CD4-positive, CD25-positive, alpha-beta regulatory T cell (primary cell): ENCODE data around the gene DPYSL4. TPM values are rescaled to one million over a fixed set of nuclear protein-coding genes. Genes with fewer than 3 reads are reported as not detected.

ENCODE experiments used
- ATAC-seq, 2 donors: fragments of 150-1000 bp; cut with Tn5 transposase; one replicate each; pipeline ENCODE4 v1.10.0; 2021; ENCODE audit warnings: low read depth in 2 of 2, moderate number of reproducible peaks in 2 of 2, moderate library complexity in 1 of 2
- DNase-seq, 3 donors: peaks; one replicate each; pipeline versions ENCODE4 v3.0.0 to v3.0.0-alpha.2; 2012 to 2022; ENCODE audit warnings: mixed read lengths in 1 of 3
- H3K27ac ChIP-seq: one replicate; pipeline ENCODE4 v1.7.0; 2013; ENCODE audit warnings: mild to moderate bottlenecking, low read length; ENCODE audit not compliant: insufficient read depth, poor library complexity, severe bottlenecking
- H3K27me3 ChIP-seq: one replicate; pipeline ENCODE4 v1.7.0; 2013; ENCODE audit warnings: low read length; ENCODE audit not compliant: control insufficient read depth, insufficient read depth
- H3K36me3 ChIP-seq: one replicate; pipeline ENCODE4 v1.7.0; 2013; ENCODE audit warnings: mild to moderate bottlenecking, low read length, moderate library complexity; ENCODE audit not compliant: control insufficient read depth, insufficient read depth
- H3K4me1 ChIP-seq: 2 replicates; pipeline ENCODE4 v1.7.0; 2013; ENCODE audit warnings: mild to moderate bottlenecking, low read length; ENCODE audit not compliant: insufficient read depth, control insufficient read depth, poor library complexity, severe bottlenecking
- H3K4me3 ChIP-seq: one replicate; pipeline ENCODE4 v1.7.0; 2013; ENCODE audit warnings: low read depth, mild to moderate bottlenecking, low read length, moderate library complexity
- H3K9me3 ChIP-seq, 2 experiments: 1 replicate in 1 of 2; 2 replicates in 1 of 2; pipeline ENCODE4 v1.7.0; 2013; ENCODE audit warnings: low read length in 2 of 2, mild to moderate bottlenecking in 1 of 2, moderate library complexity in 1 of 2; ENCODE audit not compliant: control insufficient read depth in 2 of 2
- H3K27ac Mint-ChIP-seq, 3 donors: one replicate each; pipeline ENCODE4 v1.8.0; 2020 to 2022; ENCODE audit warnings: mild to moderate bottlenecking in 3 of 3, mixed read lengths in 3 of 3, moderate library complexity in 2 of 3
- H3K27me3 Mint-ChIP-seq: one replicate; pipeline ENCODE4 v1.8.0; 2022; ENCODE audit warnings: mild to moderate bottlenecking, mixed read lengths
- H3K36me3 Mint-ChIP-seq: one replicate; pipeline ENCODE4 v1.8.0; 2020; ENCODE audit warnings: mixed read lengths
- H3K4me1 Mint-ChIP-seq, 4 donors: one replicate each; pipeline ENCODE4 v1.8.0; 2020 to 2022; ENCODE audit warnings: mixed read lengths in 4 of 4, mild to moderate bottlenecking in 1 of 4
- H3K4me3 Mint-ChIP-seq, 4 donors: one replicate each; pipeline ENCODE4 v1.8.0; 2020 to 2022; ENCODE audit warnings: mild to moderate bottlenecking in 4 of 4, mixed read lengths in 4 of 4, moderate library complexity in 3 of 4
- H3K9me3 Mint-ChIP-seq, 7 donors: one replicate each; pipeline ENCODE4 v1.8.0; 2020 to 2022; ENCODE audit warnings: mixed read lengths in 7 of 7, mild to moderate bottlenecking in 3 of 7, moderate library complexity in 2 of 7
- polyA plus RNA-seq, 4 donors: library from polyadenylated mRNA; unstranded; fragments of 300-500 nt; fragmentation: Illumina TruSeq; gene quantifications; one replicate each; pipeline ENCODE4 v1.2.3, GENCODE V29; 2021
- total RNA-seq: library from RNA; stranded (reverse); gene quantifications from one replicate; pipeline ENCODE4 v1.2.3, GENCODE V29; 2022

DPYSL4 gene
- total and polyA plus RNA-seq, 5 donors from 2014 or later: 1.2 to 1.9 TPM; not detected in 3

GRCh38 chr10:132226586-132227405 is 40.0 kb downstream of the DPYSL4 start:
- no peaks in the 10 kb centered on the region for H3K27me3 ChIP-seq
- DNase-seq (no peak), ATAC-seq (no peak)
- no peaks in the 10 kb centered on the region for H3K36me3 ChIP-seq
- H3K4me3 Mint-ChIP-seq: no peak overlapping the region
- H3K27ac ChIP-seq: no peak overlapping the region
- H3K36me3 Mint-ChIP-seq: no peaks in the 10 kb centered on the region
- H3K4me3 ChIP-seq: no peak overlapping the region
- H3K9me3 ChIP-seq: no peaks in the 10 kb centered on the region
- H3K27ac Mint-ChIP-seq: peak overlapping the region in 1 of 3 donors; percentile 38
- no peaks in the 10 kb centered on the region for H3K9me3 Mint-ChIP-seq
- H3K4me1 ChIP-seq: peaks cover 5% of the 10 kb centered on the region
- H3K4me1 Mint-ChIP-seq: peaks cover 0 to 21% (median 5%) of the 10 kb centered on the region in 4 donors
- no peaks in the 10 kb centered on the region for H3K27me3 Mint-ChIP-seq

- H3K27me3 ChIP-seq: no peaks in the 10 kb centered on the region
- no peaks in the 10 kb centered on the region for H3K36me3 ChIP-seq
- H3K27me3 Mint-ChIP-seq: no peaks in the 10 kb centered on the region
- no peaks in the 10 kb centered on the region for H3K9me3 Mint-ChIP-seq
- peaks cover 0 to 29% (median 9%) of the 10 kb centered on the region in 4 donors for H3K4me1 Mint-ChIP-seq
- ATAC-seq (no peak), DNase-seq (no peak)
- no peaks in the 10 kb centered on the region for H3K36me3 Mint-ChIP-seq
- H3K27ac ChIP-seq: no peak overlapping the region
- no peaks in the 10 kb centered on the region for H3K9me3 ChIP-seq
- H3K4me1 ChIP-seq: peaks cover 10% of the 10 kb centered on the region
- peak overlapping the region in 1 of 3 donors; percentile 74 for H3K27ac Mint-ChIP-seq
- no peak overlapping the region for H3K4me3 Mint-ChIP-seq
- H3K4me3 ChIP-seq: no peak overlapping the region
Observed at GRCh38 chr10:132227851-132228390, 41.2 kb downstream of the DPYSL4 start.

DNA sequence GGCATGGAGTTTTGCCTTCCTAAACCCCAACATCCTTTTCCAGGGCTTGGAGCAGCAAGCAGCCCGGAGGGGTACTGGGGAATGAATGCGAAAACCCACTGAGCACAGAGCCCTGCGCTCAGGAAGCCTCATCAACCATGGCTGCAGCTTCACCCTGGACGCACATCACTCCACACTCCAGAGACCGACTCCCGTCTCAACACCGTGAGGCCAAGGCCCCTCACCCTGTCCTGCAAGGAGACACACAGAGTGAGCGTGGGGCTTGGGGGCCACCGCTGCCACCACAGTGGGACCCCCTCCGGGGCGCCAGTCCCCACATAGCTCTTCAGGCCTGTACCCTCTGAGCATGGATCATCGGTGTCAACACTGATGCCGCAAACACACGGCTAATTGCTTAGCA is 41.9 kb downstream of the DPYSL4 start:
- H3K27me3 Mint-ChIP-seq: no peaks in the 10 kb centered on the region
- Histone ChIP-seq H3K4me1 (peaks cover 10% of the 10 kb centered on the region), H3K27ac (no peak overlapping the region), H3K27me3 (no peaks in the 10 kb centered on the region), H3K4me3 (no peak overlapping the region), H3K36me3 (no peaks in the 10 kb centered on the region), H3K9me3 (no peaks in the 10 kb centered on the region)
- H3K9me3 Mint-ChIP-seq: no peaks in the 10 kb centered on the region
- ATAC-seq: no peak
- no peaks in the 10 kb centered on the region for H3K36me3 Mint-ChIP-seq
- peak overlapping the region in 1 of 4 donors; percentile 73 for H3K4me3 Mint-ChIP-seq
- H3K4me1 Mint-ChIP-seq: peaks cover 0 to 30% (median 9%) of the 10 kb centered on the region in 4 donors
- H3K27ac Mint-ChIP-seq: no peak overlapping the region
- DNase-seq: no peak

- Histone ChIP-seq H3K36me3 (no peaks in the 10 kb centered on the region), H3K27me3 (no peaks in the 10 kb centered on the region), H3K4me1 (peaks cover 10% of the 10 kb centered on the region), H3K4me3 (no peak overlapping the region), H3K9me3 (no peaks in the 10 kb centered on the region), H3K27ac (no peak overlapping the region)
- peaks cover 0 to 30% (median 9%) of the 10 kb centered on the region in 4 donors for H3K4me1 Mint-ChIP-seq
- H3K27ac Mint-ChIP-seq: peak overlapping the region in 2 of 3 donors; percentile 54 to 88
- H3K36me3 Mint-ChIP-seq: no peaks in the 10 kb centered on the region
- no peaks in the 10 kb centered on the region for H3K9me3 Mint-ChIP-seq
- peak overlapping the region in 2 of 4 donors; percentile 35 to 73 for H3K4me3 Mint-ChIP-seq
- H3K27me3 Mint-ChIP-seq: no peaks in the 10 kb centered on the region
- no peak for DNase-seq
- no peak for ATAC-seq
Observed at GRCh38 chr10:132229096-132229495, 42.3 kb downstream of the DPYSL4 start.

GRCh38 chr10:132229834-132230556 is 43.2 kb downstream of the DPYSL4 start:
- Histone ChIP-seq H3K27me3 (no peaks in the 10 kb centered on the region), H3K9me3 (no peaks in the 10 kb centered on the region), H3K4me3 (peak overlapping the region; percentile 19), H3K27ac (peak overlapping the region; percentile 51), H3K4me1 (peaks cover 10% of the 10 kb centered on the region), H3K36me3 (no peaks in the 10 kb centered on the region)
- Mint-ChIP-seq H3K27ac (peak overlapping the region; percentile 54 to 92 (median 88)), H3K4me3 (peak overlapping the region; percentile 73 to 91 (median 81)), H3K4me1 (peaks cover 0 to 30% (median 9%) of the 10 kb centered on the region in 4 donors), H3K27me3 (no peaks in the 10 kb centered on the region), H3K9me3 (no peaks in the 10 kb centered on the region), H3K36me3 (no peaks in the 10 kb centered on the region)
- DNase-seq (peak in 1 of 3 donors; percentile 71), ATAC-seq (peak; percentile 48 to 67)

DNA sequence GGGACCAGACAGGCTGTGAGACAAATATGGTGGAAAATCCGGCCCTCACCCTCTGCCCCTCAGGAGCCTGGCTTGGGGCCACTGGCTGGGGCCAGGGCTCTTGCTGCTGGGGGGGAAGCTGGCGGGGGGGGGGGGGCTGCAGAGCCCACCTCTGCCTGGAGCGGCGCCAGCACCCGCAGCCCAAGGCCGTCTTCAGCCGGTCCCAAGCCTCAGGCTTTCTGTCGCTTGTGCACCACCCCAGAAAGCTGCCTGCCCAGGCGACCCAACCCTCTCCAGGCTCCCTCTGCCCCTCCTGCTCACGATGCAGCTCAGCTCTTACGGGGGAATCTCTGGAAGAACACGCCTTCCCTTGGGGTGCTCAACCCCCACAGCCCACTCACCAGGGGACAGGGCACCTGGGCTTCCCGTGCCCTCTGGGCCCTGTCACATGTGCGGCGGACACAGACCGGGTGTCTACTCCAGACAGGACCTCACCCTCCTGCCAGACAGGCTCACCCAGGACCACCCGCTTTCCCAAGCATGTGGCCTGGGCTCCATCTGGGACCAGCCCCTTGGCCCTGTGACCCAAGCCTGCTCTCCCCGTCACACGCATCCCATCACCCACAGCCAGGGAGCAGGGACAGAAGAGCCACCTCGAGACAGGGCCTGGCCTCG is 43.9 kb downstream of the DPYSL4 start:
- H3K36me3 Mint-ChIP-seq: no peaks in the 10 kb centered on the region
- DNase-seq: no peak
- Histone ChIP-seq H3K36me3 (no peaks in the 10 kb centered on the region), H3K9me3 (no peaks in the 10 kb centered on the region), H3K4me3 (peak overlapping the region; percentile 19), H3K27me3 (no peaks in the 10 kb centered on the region), H3K27ac (peak overlapping the region; percentile 51), H3K4me1 (peaks cover 10% of the 10 kb centered on the region)
- peak overlapping the region in 2 of 3 donors; percentile 55 to 99 for H3K27ac Mint-ChIP-seq
- peaks cover 0 to 30% (median 9%) of the 10 kb centered on the region in 4 donors for H3K4me1 Mint-ChIP-seq
- H3K9me3 Mint-ChIP-seq: no peaks in the 10 kb centered on the region
- peak overlapping the region in 2 of 4 donors; percentile 39 to 54 for H3K4me3 Mint-ChIP-seq
- H3K27me3 Mint-ChIP-seq: no peaks in the 10 kb centered on the region
- ATAC-seq: no peak

DNA sequence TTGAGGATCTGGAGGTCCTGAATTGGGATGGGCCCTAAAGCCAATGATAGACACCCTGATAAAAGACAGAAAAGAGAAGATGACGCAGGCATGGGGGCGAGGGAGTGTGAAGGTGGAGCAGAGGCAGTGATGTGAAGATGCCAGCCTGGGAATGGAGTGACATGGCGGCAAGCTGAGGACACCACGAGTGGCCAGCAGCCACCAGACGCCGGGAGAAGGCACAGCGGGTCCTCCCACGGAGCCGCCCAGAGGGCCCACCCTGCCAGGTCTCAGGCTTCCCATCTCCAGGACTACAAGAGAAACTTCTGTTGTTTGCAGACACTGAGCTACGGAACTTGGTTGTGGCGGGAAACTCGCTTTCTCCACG is 44.9 kb downstream of the DPYSL4 start:
- Histone ChIP-seq H3K9me3 (no peaks in the 10 kb centered on the region), H3K27me3 (no peaks in the 10 kb centered on the region), H3K4me3 (no peak overlapping the region), H3K36me3 (no peaks in the 10 kb centered on the region), H3K4me1 (peaks cover 10% of the 10 kb centered on the region), H3K27ac (no peak overlapping the region)
- Mint-ChIP-seq H3K27me3 (no peaks in the 10 kb centered on the region), H3K4me3 (peak overlapping the region in 2 of 4 donors; percentile 48 to 59), H3K36me3 (no peaks in the 10 kb centered on the region), H3K27ac (peak overlapping the region in 1 of 3 donors; percentile 95), H3K9me3 (no peaks in the 10 kb centered on the region), H3K4me1 (peaks cover 0 to 30% (median 9%) of the 10 kb centered on the region in 4 donors)
- ATAC-seq (no peak), DNase-seq (no peak)
